Neural cell (in vitro differentiated cells): ENCODE data around the gene MED16. TPM values are rescaled to one million over a fixed set of nuclear protein-coding genes. Genes with fewer than 3 reads are reported as not detected.
A peak's percentile ranks its signal among the peaks of the same experiment; 100 is the strongest.

Experiments used
- H2AFZ ChIP-seq: fragments of 200-600, 300-800 bp; sonication (generic), shearing (Covaris generic); 2 replicates; pipeline ENCODE4 v1.6.0; 2014; ENCODE audit warnings: low read depth, mild to moderate bottlenecking, antibody characterized with exemption, low read length, moderate library complexity
- H3F3A ChIP-seq: fragments of 200-600 bp; shearing (Covaris generic); 2 replicates; pipeline ENCODE4 v1.6.1; 2016; ENCODE audit warnings: mild to moderate bottlenecking, moderate library complexity, mixed read lengths, antibody characterized with exemption, low read length; ENCODE audit not compliant: insufficient read depth, poor library complexity, severe bottlenecking
- H3K27ac ChIP-seq: fragments of 200-600, 300-800 bp; sonication (generic), shearing (Covaris generic); 2 replicates; pipeline ENCODE4 v1.5.1; 2014; ENCODE audit warnings: mild to moderate bottlenecking, low read length, moderate library complexity
- H3K27me3 ChIP-seq: fragments of 300-800, 200-600 bp; sonication (generic), shearing (Covaris generic); 2 replicates; pipeline ENCODE4 v1.6.0; 2014; ENCODE audit warnings: mild to moderate bottlenecking, low read depth, low read length, moderate library complexity; ENCODE audit not compliant: insufficient read depth
- H3K36me3 ChIP-seq: fragments of 300-800, 200-600 bp; sonication (generic), shearing (Covaris generic); 2 replicates; pipeline ENCODE4 v1.5.1; 2014; ENCODE audit warnings: mild to moderate bottlenecking, antibody characterized with exemption, low read length, moderate library complexity; ENCODE audit not compliant: insufficient read depth
- H3K4me2 ChIP-seq: fragments of 300-800, 200-600 bp; sonication (generic), shearing (Covaris generic); 2 replicates; pipeline ENCODE4 v1.6.0; 2014; ENCODE audit warnings: mild to moderate bottlenecking, low read length
- H3K4me3 ChIP-seq: fragments of 300-800, 200-600 bp; sonication (generic), shearing (Covaris generic); 2 replicates; pipeline ENCODE4 v1.5.1; 2014; ENCODE audit warnings: mild to moderate bottlenecking, low read length, moderate library complexity
- H3K79me2 ChIP-seq: fragments of 200-600 bp; shearing (Covaris generic); replicated peaks from 2 replicates; pipeline ENCODE4 v1.6.0; 2014; ENCODE audit warnings: mild to moderate bottlenecking, low read length, moderate library complexity; ENCODE audit not compliant: insufficient read depth
- H3K9ac ChIP-seq: fragments of 300-800, 200-600 bp; sonication (generic), shearing (Covaris generic); 2 replicates; pipeline ENCODE4 v1.6.1; 2016; ENCODE audit warnings: mild to moderate bottlenecking, low read length, mixed read lengths
- H3K9me2 ChIP-seq: fragments of 200-600 bp; shearing (Covaris generic); 2 replicates; pipeline ENCODE4 v1.6.1; 2016; ENCODE audit warnings: mild to moderate bottlenecking, low read length, mixed read lengths; ENCODE audit not compliant: insufficient read depth
- H3K9me3 ChIP-seq: fragments of 200-600, 300-800 bp; sonication (generic), shearing (Covaris generic); 2 replicates; pipeline ENCODE4 v1.6.1; 2016; ENCODE audit warnings: mild to moderate bottlenecking, mixed run types, low read length, moderate library complexity, mixed read lengths
- H4K20me1 ChIP-seq: fragments of 200-600 bp; shearing (Covaris generic); 2 replicates; pipeline ENCODE4 v1.6.1; 2016; ENCODE audit warnings: mild to moderate bottlenecking, mixed run types; ENCODE audit not compliant: insufficient read depth
- EP300 ChIP-seq: fragments of 450-650 bp; conservative IDR thresholded peaks from 2 replicates; pipeline ENCODE4 v1.6.1; 2014; ENCODE audit warnings: antibody characterized with exemption, mild to moderate bottlenecking, moderate library complexity; ENCODE audit not compliant: poor library complexity, severe bottlenecking
- EZH2 ChIP-seq: fragments of 200-600, 300-800 bp; shearing (Covaris generic), sonication (generic); IDR thresholded peaks from 2 replicates; pipeline ENCODE4 v1.6.1; 2014; ENCODE audit warnings: antibody characterized with exemption, low read length, borderline replicate concordance, mild to moderate bottlenecking; ENCODE audit not compliant: insufficient read depth, poor library complexity, severe bottlenecking
- MXI1 ChIP-seq: fragments of 450-650 bp; conservative IDR thresholded peaks from 2 replicates; pipeline ENCODE4 v1.6.1; 2014; ENCODE audit warnings: antibody characterized with exemption, mild to moderate bottlenecking; ENCODE audit not compliant: poor library complexity, severe bottlenecking
- POLR2AphosphoS5 ChIP-seq: IDR thresholded peaks from 2 replicates; pipeline ENCODE4 v1.6.1; 2012
- RAD21 ChIP-seq: fragments of 450-650 bp; conservative IDR thresholded peaks from 2 replicates; pipeline ENCODE4 v1.6.1; 2014; ENCODE audit warnings: antibody characterized with exemption, mild to moderate bottlenecking, moderate library complexity
- SMC3 ChIP-seq: fragments of 450-650 bp; conservative IDR thresholded peaks from 2 replicates; pipeline ENCODE4 v1.6.1; 2014; ENCODE audit warnings: antibody characterized with exemption, mild to moderate bottlenecking, moderate library complexity; ENCODE audit not compliant: poor library complexity
- TAF1 ChIP-seq: IDR thresholded peaks from 2 replicates; pipeline ENCODE4 v1.6.1; 2012; ENCODE audit warnings: low read depth
- polyA plus RNA-seq: library from polyadenylated mRNA; depleted of rRNA; stranded (reverse); fragments of >200 nt; gene quantifications from 2 replicates; pipeline ENCODE4 v1.2.3, GENCODE V29; 2014
- TF ChIP-seq, protein P1 (sequence below): IDR thresholded peaks from 2 replicates; pipeline ENCODE4 v1.6.1; 2012; ENCODE audit warnings: borderline replicate concordance
- TF ChIP-seq, protein P2 (sequence below): fragments of 450-650 bp; IDR thresholded peaks from 2 replicates; pipeline ENCODE4 v1.5.1; 2014; ENCODE audit warnings: antibody characterized with exemption, mild to moderate bottlenecking, moderate library complexity; ENCODE audit not compliant: poor library complexity, severe bottlenecking

The MED16 gene
- polyA plus RNA-seq, 1 donor from 2014 or later = 13.3 TPM

DNA sequence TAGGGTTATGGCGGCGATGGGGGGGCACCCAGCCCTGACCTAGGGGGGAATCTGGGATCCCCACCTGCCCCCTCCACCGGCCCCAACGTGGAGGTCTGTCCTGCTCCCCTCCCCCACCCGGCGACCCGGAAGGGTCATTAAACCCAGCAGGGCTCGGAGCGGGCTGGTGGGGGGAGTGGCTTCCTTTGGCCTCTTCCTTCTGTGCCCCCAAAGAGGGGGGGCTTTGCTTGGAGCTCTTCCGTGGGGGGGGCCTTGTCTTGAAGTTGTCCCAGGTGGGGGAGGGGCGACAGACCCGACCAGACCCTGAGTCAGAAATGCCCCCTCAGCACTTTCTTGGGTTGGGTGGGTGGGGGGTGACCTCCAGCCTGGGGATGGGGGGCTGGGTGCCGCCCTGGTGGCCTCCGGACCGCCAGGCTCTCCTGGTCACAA is 34.4 kb upstream of the MED16 start:
- H3K27me3 ChIP-seq = no peaks in the 10 kb centered on the region
- peaks cover 11% of the 10 kb centered on the region for H3K79me2 ChIP-seq
- no peaks in the 10 kb centered on the region for H3F3A ChIP-seq
- peak overlapping the region; percentile 39 for H3K4me2 ChIP-seq
- H3K4me3 ChIP-seq = peak overlapping the region; percentile 84
- peak overlapping the region; percentile 60 for H3K27ac ChIP-seq
- H3K9ac ChIP-seq = peak overlapping the region; percentile 85
- no peaks in the 10 kb centered on the region for H4K20me1 ChIP-seq
- TF ChIP-seq, protein P1, sequence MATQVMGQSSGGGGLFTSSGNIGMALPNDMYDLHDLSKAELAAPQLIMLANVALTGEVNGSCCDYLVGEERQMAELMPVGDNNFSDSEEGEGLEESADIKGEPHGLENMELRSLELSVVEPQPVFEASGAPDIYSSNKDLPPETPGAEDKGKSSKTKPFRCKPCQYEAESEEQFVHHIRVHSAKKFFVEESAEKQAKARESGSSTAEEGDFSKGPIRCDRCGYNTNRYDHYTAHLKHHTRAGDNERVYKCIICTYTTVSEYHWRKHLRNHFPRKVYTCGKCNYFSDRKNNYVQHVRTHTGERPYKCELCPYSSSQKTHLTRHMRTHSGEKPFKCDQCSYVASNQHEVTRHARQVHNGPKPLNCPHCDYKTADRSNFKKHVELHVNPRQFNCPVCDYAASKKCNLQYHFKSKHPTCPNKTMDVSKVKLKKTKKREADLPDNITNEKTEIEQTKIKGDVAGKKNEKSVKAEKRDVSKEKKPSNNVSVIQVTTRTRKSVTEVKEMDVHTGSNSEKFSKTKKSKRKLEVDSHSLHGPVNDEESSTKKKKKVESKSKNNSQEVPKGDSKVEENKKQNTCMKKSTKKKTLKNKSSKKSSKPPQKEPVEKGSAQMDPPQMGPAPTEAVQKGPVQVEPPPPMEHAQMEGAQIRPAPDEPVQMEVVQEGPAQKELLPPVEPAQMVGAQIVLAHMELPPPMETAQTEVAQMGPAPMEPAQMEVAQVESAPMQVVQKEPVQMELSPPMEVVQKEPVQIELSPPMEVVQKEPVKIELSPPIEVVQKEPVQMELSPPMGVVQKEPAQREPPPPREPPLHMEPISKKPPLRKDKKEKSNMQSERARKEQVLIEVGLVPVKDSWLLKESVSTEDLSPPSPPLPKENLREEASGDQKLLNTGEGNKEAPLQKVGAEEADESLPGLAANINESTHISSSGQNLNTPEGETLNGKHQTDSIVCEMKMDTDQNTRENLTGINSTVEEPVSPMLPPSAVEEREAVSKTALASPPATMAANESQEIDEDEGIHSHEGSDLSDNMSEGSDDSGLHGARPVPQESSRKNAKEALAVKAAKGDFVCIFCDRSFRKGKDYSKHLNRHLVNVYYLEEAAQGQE = no peak
- TF ChIP-seq TAF1 (no peak), SMC3 (no peak), POLR2AphosphoS5 (no peak), RAD21 (no peak), EZH2 (no peak), MXI1 (no peak), EP300 (no peak)
- TF ChIP-seq, protein P2, sequence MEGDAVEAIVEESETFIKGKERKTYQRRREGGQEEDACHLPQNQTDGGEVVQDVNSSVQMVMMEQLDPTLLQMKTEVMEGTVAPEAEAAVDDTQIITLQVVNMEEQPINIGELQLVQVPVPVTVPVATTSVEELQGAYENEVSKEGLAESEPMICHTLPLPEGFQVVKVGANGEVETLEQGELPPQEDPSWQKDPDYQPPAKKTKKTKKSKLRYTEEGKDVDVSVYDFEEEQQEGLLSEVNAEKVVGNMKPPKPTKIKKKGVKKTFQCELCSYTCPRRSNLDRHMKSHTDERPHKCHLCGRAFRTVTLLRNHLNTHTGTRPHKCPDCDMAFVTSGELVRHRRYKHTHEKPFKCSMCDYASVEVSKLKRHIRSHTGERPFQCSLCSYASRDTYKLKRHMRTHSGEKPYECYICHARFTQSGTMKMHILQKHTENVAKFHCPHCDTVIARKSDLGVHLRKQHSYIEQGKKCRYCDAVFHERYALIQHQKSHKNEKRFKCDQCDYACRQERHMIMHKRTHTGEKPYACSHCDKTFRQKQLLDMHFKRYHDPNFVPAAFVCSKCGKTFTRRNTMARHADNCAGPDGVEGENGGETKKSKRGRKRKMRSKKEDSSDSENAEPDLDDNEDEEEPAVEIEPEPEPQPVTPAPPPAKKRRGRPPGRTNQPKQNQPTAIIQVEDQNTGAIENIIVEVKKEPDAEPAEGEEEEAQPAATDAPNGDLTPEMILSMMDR = no peak
- H3K36me3 ChIP-seq = no peaks in the 10 kb centered on the region
- H3K9me3 ChIP-seq = no peaks in the 10 kb centered on the region
- H2AFZ ChIP-seq = no peak overlapping the region
- H3K9me2 ChIP-seq = no peaks in the 10 kb centered on the region

DNA sequence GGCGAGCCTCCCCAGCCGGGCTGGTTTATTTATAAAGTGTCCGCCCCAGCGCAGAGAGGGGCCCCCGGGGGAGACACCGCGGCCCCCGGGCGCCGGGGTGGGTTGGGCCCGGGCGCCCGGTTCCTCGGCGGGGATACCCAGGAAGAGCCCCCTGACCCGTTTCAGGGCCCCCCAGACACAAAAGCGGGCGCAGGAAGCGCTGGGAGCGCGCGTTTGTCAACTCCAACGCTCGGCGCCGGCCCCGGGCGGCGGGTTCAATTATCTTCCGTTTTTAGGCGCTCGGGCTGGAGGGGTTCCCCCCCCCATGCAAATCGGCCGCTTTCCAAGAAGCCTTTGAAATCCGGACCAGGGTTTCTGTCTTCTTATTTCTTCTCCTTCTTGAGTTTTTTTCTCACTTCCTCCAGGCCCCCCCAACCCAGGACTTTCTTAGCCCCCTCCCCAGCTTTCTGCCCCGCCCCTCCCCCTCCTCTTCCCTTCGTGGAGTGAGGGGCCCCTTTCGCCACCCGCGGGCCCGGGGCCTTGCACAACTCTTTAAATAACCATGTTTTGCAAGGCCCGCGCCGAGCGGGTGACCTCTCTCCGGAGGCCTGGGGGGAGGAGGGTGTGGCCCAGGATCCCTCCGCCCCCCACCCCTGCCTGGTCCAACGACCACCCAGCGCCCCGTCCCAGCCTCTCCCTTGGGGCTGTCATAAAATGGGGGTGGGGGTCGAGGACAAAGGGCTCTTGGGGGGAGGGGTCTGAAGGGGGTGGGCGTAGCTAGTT is 33.8 kb upstream of the MED16 start:
- H3K9me3 ChIP-seq = no peaks in the 10 kb centered on the region
- no peaks in the 10 kb centered on the region for H3K27me3 ChIP-seq
- peak overlapping the region; percentile 84 for H3K4me3 ChIP-seq
- peak overlapping the region; percentile 60 for H3K27ac ChIP-seq
- H3F3A ChIP-seq = no peaks in the 10 kb centered on the region
- peaks cover 11% of the 10 kb centered on the region for H3K79me2 ChIP-seq
- no peak overlapping the region for H2AFZ ChIP-seq
- no peaks in the 10 kb centered on the region for H4K20me1 ChIP-seq
- TF ChIP-seq RAD21 (no peak), EP300 (no peak), SMC3 (no peak), EZH2 (no peak), TAF1 (no peak), MXI1 (no peak), POLR2AphosphoS5 (no peak)
- TF ChIP-seq, protein P2 = no peak
- TF ChIP-seq, protein P1 = no peak
- H3K9me2 ChIP-seq = no peaks in the 10 kb centered on the region
- H3K9ac ChIP-seq = peak overlapping the region; percentile 85
- H3K36me3 ChIP-seq = no peaks in the 10 kb centered on the region
- H3K4me2 ChIP-seq = no peak overlapping the region
